ENCODE measurements around the gene RPS27. TPM values are rescaled to one million over a fixed set of nuclear protein-coding genes. Genes with fewer than 3 reads are reported as not detected.

Gene RPS27
- total and polyA plus RNA-seq, 2 of the 13 experiments (the other 11 are each of a cell fraction or from before 2014, with no cell fraction given): 3,737 to 9,964 TPM

DNA sequence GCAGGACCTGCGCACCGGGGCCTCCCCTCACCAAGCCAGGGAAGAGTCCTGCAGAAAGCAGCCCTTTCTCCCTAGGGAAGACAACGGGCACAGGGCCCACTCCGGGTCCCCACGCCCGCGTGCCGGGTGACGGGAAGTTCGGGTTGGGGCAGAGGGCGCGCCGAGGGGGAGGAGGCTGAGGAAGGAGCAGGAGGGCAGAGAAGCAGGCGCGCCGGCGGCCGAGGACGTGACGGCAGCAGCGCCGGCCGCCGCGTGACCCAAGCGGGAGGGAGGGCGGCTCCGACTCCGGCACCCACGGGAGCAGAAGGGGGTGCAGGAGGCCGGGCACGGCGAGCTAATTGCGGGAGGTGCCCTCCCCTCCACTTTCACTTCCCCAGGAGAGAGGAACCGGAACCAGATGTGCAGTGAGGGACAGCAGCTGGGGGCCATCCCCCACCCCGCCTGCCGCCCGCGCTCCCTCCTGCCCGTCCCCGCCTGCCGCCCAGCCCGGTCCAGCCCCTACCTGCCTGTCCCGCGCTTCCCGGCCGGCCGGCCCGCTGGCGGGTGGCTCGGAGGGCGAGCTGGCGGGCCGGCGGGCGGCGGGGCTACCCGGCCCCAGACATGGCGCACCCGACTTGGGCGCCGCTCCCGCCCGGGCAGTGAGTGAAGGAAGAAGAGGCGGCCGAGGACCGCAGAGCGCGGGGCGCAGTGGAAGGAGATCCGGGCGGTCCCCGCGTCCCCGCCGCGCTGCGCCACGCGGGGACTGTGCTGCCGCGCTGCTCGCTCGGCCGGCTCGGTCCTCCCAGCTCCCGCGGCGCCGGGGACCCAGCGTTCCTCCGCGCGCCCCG lies 44.6 kb upstream of the RPS27 start (continued):
- TF ChIP-seq, protein P1, sequence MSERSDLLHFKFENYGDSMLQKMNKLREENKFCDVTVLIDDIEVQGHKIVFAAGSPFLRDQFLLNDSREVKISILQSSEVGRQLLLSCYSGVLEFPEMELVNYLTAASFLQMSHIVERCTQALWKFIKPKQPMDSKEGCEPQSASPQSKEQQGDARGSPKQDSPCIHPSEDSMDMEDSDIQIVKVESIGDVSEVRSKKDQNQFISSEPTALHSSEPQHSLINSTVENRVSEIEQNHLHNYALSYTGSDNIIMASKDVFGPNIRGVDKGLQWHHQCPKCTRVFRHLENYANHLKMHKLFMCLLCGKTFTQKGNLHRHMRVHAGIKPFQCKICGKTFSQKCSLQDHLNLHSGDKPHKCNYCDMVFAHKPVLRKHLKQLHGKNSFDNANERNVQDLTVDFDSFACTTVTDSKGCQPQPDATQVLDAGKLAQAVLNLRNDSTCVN (CRISPR knock-in tag; IDR thresholded peaks at IDR 0.05; ENCODE audit: borderline replicate concordance): peak; percentile 46; the same call in 1 of the 2 replicates
- TF ChIP-seq CREM (IDR thresholded peaks at IDR 0.05) (no peak), CREM (CRISPR knock-in tag; IDR thresholded peaks at IDR 0.05) (no peak), HNF4G (IDR thresholded peaks at IDR 0.05; ENCODE audit: borderline replicate concordance, low read depth, low read length) (peak; percentile 5), HNF4G (CRISPR knock-in tag; IDR thresholded peaks at IDR 0.05; ENCODE audit: borderline replicate concordance, low read depth) (no peak), NPAS2 (CRISPR knock-in tag; IDR thresholded peaks at IDR 0.05; ENCODE audit: borderline replicate concordance) (no peak), KAT8 (CRISPR knock-in tag; IDR thresholded peaks at IDR 0.05) (peak; percentile 19; the same call in 1 of the 2 replicates)
- TF ChIP-seq, protein P2, sequence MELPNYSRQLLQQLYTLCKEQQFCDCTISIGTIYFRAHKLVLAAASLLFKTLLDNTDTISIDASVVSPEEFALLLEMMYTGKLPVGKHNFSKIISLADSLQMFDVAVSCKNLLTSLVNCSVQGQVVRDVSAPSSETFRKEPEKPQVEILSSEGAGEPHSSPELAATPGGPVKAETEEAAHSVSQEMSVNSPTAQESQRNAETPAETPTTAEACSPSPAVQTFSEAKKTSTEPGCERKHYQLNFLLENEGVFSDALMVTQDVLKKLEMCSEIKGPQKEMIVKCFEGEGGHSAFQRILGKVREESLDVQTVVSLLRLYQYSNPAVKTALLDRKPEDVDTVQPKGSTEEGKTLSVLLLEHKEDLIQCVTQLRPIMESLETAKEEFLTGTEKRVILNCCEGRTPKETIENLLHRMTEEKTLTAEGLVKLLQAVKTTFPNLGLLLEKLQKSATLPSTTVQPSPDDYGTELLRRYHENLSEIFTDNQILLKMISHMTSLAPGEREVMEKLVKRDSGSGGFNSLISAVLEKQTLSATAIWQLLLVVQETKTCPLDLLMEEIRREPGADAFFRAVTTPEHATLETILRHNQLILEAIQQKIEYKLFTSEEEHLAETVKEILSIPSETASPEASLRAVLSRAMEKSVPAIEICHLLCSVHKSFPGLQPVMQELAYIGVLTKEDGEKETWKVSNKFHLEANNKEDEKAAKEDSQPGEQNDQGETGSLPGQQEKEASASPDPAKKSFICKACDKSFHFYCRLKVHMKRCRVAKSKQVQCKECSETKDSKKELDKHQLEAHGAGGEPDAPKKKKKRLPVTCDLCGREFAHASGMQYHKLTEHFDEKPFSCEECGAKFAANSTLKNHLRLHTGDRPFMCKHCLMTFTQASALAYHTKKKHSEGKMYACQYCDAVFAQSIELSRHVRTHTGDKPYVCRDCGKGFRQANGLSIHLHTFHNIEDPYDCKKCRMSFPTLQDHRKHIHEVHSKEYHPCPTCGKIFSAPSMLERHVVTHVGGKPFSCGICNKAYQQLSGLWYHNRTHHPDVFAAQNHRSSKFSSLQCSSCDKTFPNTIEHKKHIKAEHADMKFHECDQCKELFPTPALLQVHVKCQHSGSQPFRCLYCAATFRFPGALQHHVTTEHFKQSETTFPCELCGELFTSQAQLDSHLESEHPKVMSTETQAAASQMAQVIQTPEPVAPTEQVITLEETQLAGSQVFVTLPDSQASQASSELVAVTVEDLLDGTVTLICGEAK (IDR thresholded peaks at IDR 0.05): no peak
- TF ChIP-seq, protein P2 (CRISPR knock-in tag; IDR thresholded peaks at IDR 0.05): peak; percentile 43; the same call in 1 of the 2 replicates
- TF ChIP-seq, protein P3, sequence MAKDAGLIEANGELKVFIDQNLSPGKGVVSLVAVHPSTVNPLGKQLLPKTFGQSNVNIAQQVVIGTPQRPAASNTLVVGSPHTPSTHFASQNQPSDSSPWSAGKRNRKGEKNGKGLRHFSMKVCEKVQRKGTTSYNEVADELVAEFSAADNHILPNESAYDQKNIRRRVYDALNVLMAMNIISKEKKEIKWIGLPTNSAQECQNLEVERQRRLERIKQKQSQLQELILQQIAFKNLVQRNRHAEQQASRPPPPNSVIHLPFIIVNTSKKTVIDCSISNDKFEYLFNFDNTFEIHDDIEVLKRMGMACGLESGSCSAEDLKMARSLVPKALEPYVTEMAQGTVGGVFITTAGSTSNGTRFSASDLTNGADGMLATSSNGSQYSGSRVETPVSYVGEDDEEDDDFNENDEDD (CRISPR knock-in tag; IDR thresholded peaks at IDR 0.05; ENCODE audit: borderline replicate concordance): peak; percentile 42; the same call in 1 of the 2 replicates
- TF ChIP-seq, protein P4, sequence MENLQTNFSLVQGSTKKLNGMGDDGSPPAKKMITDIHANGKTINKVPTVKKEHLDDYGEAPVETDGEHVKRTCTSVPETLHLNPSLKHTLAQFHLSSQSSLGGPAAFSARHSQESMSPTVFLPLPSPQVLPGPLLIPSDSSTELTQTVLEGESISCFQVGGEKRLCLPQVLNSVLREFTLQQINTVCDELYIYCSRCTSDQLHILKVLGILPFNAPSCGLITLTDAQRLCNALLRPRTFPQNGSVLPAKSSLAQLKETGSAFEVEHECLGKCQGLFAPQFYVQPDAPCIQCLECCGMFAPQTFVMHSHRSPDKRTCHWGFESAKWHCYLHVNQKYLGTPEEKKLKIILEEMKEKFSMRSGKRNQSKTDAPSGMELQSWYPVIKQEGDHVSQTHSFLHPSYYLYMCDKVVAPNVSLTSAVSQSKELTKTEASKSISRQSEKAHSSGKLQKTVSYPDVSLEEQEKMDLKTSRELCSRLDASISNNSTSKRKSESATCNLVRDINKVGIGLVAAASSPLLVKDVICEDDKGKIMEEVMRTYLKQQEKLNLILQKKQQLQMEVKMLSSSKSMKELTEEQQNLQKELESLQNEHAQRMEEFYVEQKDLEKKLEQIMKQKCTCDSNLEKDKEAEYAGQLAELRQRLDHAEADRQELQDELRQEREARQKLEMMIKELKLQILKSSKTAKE (CRISPR knock-in tag; IDR thresholded peaks at IDR 0.05; ENCODE audit: borderline replicate concordance): peak; percentile 69
- TF ChIP-seq, protein P5, sequence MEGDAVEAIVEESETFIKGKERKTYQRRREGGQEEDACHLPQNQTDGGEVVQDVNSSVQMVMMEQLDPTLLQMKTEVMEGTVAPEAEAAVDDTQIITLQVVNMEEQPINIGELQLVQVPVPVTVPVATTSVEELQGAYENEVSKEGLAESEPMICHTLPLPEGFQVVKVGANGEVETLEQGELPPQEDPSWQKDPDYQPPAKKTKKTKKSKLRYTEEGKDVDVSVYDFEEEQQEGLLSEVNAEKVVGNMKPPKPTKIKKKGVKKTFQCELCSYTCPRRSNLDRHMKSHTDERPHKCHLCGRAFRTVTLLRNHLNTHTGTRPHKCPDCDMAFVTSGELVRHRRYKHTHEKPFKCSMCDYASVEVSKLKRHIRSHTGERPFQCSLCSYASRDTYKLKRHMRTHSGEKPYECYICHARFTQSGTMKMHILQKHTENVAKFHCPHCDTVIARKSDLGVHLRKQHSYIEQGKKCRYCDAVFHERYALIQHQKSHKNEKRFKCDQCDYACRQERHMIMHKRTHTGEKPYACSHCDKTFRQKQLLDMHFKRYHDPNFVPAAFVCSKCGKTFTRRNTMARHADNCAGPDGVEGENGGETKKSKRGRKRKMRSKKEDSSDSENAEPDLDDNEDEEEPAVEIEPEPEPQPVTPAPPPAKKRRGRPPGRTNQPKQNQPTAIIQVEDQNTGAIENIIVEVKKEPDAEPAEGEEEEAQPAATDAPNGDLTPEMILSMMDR (CRISPR knock-in tag; IDR thresholded peaks at IDR 0.05): peak; percentile 13
